SK-N-SH (cell line): ENCODE measurements around the gene SHANK1. TPM values are rescaled to one million over a fixed set of nuclear protein-coding genes. Genes with fewer than 3 reads are reported as not detected.
"Not testable (repeated sequence)": the region's sequence is repeated elsewhere in the genome, so short reads cannot be mapped to it uniquely, and the experiment has no call there.

Experiments used
- CTCF ChIA-PET: fragments of 300-600, 350-600 bp; formaldehyde crosslinking; extraction: SDS; loops from one replicate; lab custom pipeline; 2021; lab: Yijun Ruan, JAX
- POLR2A ChIA-PET: fragments of 350-600 bp; sonication (Branson Sonifier 250); formaldehyde crosslinking; extraction: SDS; loops from one replicate; lab custom pipeline; 2020; ENCODE audit warnings: antibody characterized with exemption, inconsistent platforms; lab: Yijun Ruan, JAX
- DNase-seq: peaks from one replicate; pipeline ENCODE4 v3.0.0; 2012
- H2AFZ ChIP-seq: fragments of 200-600 bp; sonication (generic); 2 replicates; pipeline ENCODE4 v1.8.1; 2016; ENCODE audit warnings: antibody characterized with exemption, mild to moderate bottlenecking, low read depth
- H3F3A ChIP-seq: fragments of 200-600 bp; sonication (generic); replicated peaks from 2 replicates; pipeline ENCODE3; 2016; ENCODE audit warnings: antibody characterized with exemption, mild to moderate bottlenecking; ENCODE audit not compliant: insufficient read depth
- H3K27ac ChIP-seq, 2 experiments: fragments of 200-500 bp in 1 of 2; fragments of 200-600 bp in 1 of 2; sonication (Bioruptor generic) in 1 of 2; sonication (generic), shearing (Covaris generic) in 1 of 2; 2 replicates each; pipeline versions ENCODE4 v1.5.1 to v1.6.1; 2014 to 2016; ENCODE audit warnings: low read depth in 2 of 2, inconsistent platforms in 1 of 2, low read length in 1 of 2, mild to moderate bottlenecking in 1 of 2, mixed read lengths in 1 of 2
- H3K27me3 ChIP-seq: fragments of 200-600 bp; sonication (generic), shearing (Covaris generic); 2 replicates; pipeline ENCODE4 v1.6.1; 2016; ENCODE audit warnings: mixed run types; ENCODE audit not compliant: insufficient read depth
- H3K36me3 ChIP-seq, 2 experiments: fragments of 200-500 bp in 1 of 2; fragments of 200-600 bp in 1 of 2; sonication (Bioruptor generic) in 1 of 2; sonication (generic) in 1 of 2; replicated peaks in 1 of 2; 2 replicates each; pipeline versions ENCODE3 to v1.5.1; 2014 to 2016; ENCODE audit warnings: low read length in 1 of 2, mild to moderate bottlenecking in 1 of 2; ENCODE audit not compliant: insufficient read depth in 2 of 2, control insufficient read depth in 1 of 2
- H3K4me1 ChIP-seq, 2 experiments: fragments of 200-500 bp in 1 of 2; fragments of 200-600 bp in 1 of 2; sonication (Bioruptor generic) in 1 of 2; sonication (generic), shearing (Covaris generic) in 1 of 2; 2 replicates each; pipeline versions ENCODE4 v1.5.1 to v1.6.1; 2014 to 2016; ENCODE audit warnings: low read depth in 1 of 2, low read length in 1 of 2, mixed run types in 1 of 2; ENCODE audit not compliant: insufficient read depth in 2 of 2, control insufficient read depth in 1 of 2
- H3K4me2 ChIP-seq: fragments of 200-600 bp; sonication (generic), shearing (Covaris generic); 2 replicates; pipeline ENCODE4 v1.6.1; 2017; ENCODE audit warnings: mixed run types
- H3K4me3 ChIP-seq, 2 experiments: fragments of 200-500 bp in 1 of 2; fragments of 200-600 bp in 1 of 2; sonication (Bioruptor generic) in 1 of 2; sonication (generic), shearing (Covaris generic) in 1 of 2; 2 replicates each; pipeline versions ENCODE4 v1.5.1 to v1.8.1; 2014 to 2016; ENCODE audit warnings: low read depth in 2 of 2, inconsistent platforms in 1 of 2, low read length in 1 of 2, mild to moderate bottlenecking in 1 of 2, mixed read lengths in 1 of 2, moderate library complexity in 1 of 2
- H3K79me2 ChIP-seq: fragments of 200-600 bp; sonication (generic); 2 replicates; pipeline ENCODE4 v1.8.1; 2017; ENCODE audit warnings: mild to moderate bottlenecking; ENCODE audit not compliant: insufficient read depth
- H3K9ac ChIP-seq: fragments of 200-600 bp; sonication (generic); 2 replicates; pipeline ENCODE4 v1.6.1; 2017; ENCODE audit warnings: mixed run types
- H3K9me2 ChIP-seq: fragments of 200-600 bp; sonication (generic); 2 replicates; pipeline ENCODE4 v1.6.1; 2017; ENCODE audit warnings: mixed run types
- H3K9me3 ChIP-seq: fragments of 200-600 bp; sonication (generic); 2 replicates; pipeline ENCODE4 v1.6.1; 2017; ENCODE audit warnings: mixed run types, mild to moderate bottlenecking, moderate library complexity
- H4K20me1 ChIP-seq: fragments of 200-600 bp; sonication (generic); 2 replicates; pipeline ENCODE4 v1.6.1; 2017; ENCODE audit warnings: mild to moderate bottlenecking, mixed run types; ENCODE audit not compliant: insufficient read depth
- FOXJ3 ChIP-seq: sonication (generic); formaldehyde crosslinking; IDR thresholded peaks from 2 replicates; pipeline ENCODE4 v1.5.1; 2020; ENCODE audit warnings: mild to moderate bottlenecking, missing genetic modification reagents
- MEF2A ChIP-seq: IDR thresholded peaks from 2 replicates; pipeline ENCODE4 v1.4.0; 2012; ENCODE audit warnings: low read depth, borderline replicate concordance
- MXI1 ChIP-seq: IDR thresholded peaks from 2 replicates; pipeline ENCODE4 v1.6.1; 2012; ENCODE audit warnings: mild to moderate bottlenecking, low read depth, low read length, improper control_type of control experiment
- NFIC ChIP-seq: IDR thresholded peaks from 2 replicates; pipeline ENCODE4 v1.4.0; 2012; ENCODE audit warnings: borderline replicate concordance
- NRF1 ChIP-seq: IDR thresholded peaks from 2 replicates; pipeline ENCODE4 v1.6.1; 2012; ENCODE audit warnings: low read depth, mild to moderate bottlenecking, low read length
- ZBTB33 ChIP-seq: IDR thresholded peaks from 2 replicates; pipeline ENCODE4 v1.4.0; 2012; ENCODE audit warnings: low read depth, borderline replicate concordance
- WGBS: methylation state at CpG from one replicate; pipeline ENCODE4 v1.1.6; 2017; ENCODE audit warnings: low lambda C conversion rate; 5-methylcytosine and 5-hydroxymethylcytosine counted together
- polyA plus RNA-seq, 3 experiments: library from polyadenylated mRNA; depleted of rRNA; stranded (reverse); fragments of >200 nt; gene quantifications; 2 replicates each; pipeline ENCODE4 v1.2.3, GENCODE V29; 2012

The SHANK1 gene
- polyA plus RNA-seq, 1 of the 3 experiments (the other 2 are of a cell fraction): 0.28 TPM

DNA sequence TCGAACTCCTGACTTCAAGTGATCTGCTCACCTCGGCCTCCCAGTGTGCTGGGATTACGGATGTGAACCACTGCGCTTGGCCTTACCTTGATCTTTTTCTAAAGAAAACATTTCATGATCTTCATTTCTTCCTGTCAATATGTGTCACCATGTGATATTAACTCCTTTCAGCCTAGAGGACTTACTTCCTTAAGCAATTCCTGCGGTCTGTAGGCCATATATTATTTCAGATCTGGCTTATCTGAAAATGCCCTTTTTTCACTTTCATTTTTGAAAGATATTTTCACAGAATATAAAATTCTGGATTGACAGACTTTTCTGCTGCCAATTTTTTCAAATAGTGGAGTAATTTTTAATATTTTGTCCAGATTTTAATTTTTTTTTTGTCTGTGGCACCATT, 48.7 kb upstream of the SHANK1 start:
- Histone ChIP-seq H2AFZ (no peak overlapping the region), H3K27ac (no peak overlapping the region), H3K4me3 (no peak overlapping the region), H3K4me2 (no peak overlapping the region), H3K36me3 (no peaks in the 10 kb centered on the region), H3K4me1 (no peaks in the 10 kb centered on the region), H3K9ac (no peak overlapping the region), H3K9me2 (no peaks in the 10 kb centered on the region), H3F3A (no peaks in the 10 kb centered on the region), H3K9me3 (no peaks in the 10 kb centered on the region), H4K20me1 (no peaks in the 10 kb centered on the region), H3K27me3 (no peaks in the 10 kb centered on the region), H3K79me2 (no peaks in the 10 kb centered on the region)
- TF ChIP-seq NFIC (no peak), ZBTB33 (no peak), MEF2A (no peak), FOXJ3 (CRISPR knock-in tag) (no peak), MXI1 (no peak), NRF1 (no peak)
- no peak for DNase-seq
- WGBS: 57% methylated on average over 5 of the region's 5 CpGs
- POLR2A ChIA-PET: no interaction called here
- CTCF ChIA-PET: interaction anchor here (1.0 kb wide), 1 partner anchor 16 kb away, joined by 3 read pairs; no protein-coding TSS in a partner anchor

DNA sequence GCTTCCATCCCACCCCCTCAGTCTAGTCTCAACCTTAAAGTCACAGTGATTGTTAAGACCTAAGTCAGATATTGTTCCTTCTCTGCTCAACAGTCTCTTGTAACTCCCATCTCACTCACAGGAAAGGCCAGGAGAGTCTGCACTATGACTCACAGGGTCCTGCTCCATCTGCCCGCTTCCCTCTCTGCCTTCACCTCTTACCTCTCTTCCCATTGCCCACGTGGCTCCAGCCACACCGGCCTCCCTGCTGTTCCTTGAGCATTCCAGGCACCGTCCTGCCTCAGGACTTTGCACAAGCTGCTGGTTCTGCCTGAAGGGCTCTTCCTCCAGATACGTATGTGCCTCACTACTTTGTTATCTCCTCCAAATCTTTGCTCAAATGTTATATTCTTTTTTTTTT, 47.7 kb upstream of the SHANK1 start:
- H3K27ac ChIP-seq, H3K27me3 ChIP-seq, DNase-seq, H3F3A ChIP-seq, POLR2A ChIA-PET, H3K36me3 ChIP-seq, H3K4me1 ChIP-seq, H3K9me2 ChIP-seq, H3K9ac ChIP-seq, H3K4me3 ChIP-seq, H4K20me1 ChIP-seq, H3K4me2 ChIP-seq, H3K9me3 ChIP-seq, H3K79me2 ChIP-seq: not testable (repeated sequence)
- 33% methylated on average over 5 of the region's 5 CpGs for WGBS
- peak overlapping the region; percentile 56; the same call in 1 of the 2 replicates for H2AFZ ChIP-seq
- CTCF ChIA-PET: interaction anchor here (1.0 kb wide), 1 partner anchor 17 kb away, joined by 3 read pairs; no protein-coding TSS in a partner anchor

DNA sequence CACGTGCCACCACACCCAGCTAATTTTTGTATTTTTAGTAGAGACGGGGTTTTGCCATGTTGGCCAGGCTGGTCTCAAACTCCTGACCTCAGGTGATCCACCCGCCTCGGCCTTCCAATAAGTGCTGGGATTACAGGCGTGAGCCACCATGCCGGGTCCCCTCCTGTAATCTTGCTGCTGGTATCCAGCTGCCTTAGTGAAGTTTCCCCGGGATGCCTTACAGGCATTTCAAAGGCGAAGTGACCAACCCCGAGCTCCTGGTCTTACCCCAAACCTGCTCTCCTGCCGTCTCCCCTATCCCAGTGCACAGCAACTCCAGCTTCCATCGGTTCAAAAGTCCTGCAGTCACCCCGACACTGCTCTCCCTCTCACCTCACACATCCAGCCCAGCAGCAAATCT, 47.1 kb upstream of the SHANK1 start:
- H3K9me3 ChIP-seq, H3K9me2 ChIP-seq, H3K27me3 ChIP-seq, DNase-seq, H3K4me3 ChIP-seq, H4K20me1 ChIP-seq, H3K4me1 ChIP-seq, H3K9ac ChIP-seq, H3K79me2 ChIP-seq, H3F3A ChIP-seq, H3K4me2 ChIP-seq, H3K36me3 ChIP-seq, H2AFZ ChIP-seq, POLR2A ChIA-PET, H3K27ac ChIP-seq: not testable (repeated sequence)
- WGBS: 49% methylated on average over 8 of the region's 12 CpGs
- CTCF ChIA-PET: interaction anchor here (1.5 kb wide), 1 partner anchor 16 kb away, joined by 4 read pairs; no protein-coding TSS in a partner anchor
